GM12872 (cell line): ENCODE data around the gene GRM4.

Experiments used
- CTCF ChIP-seq: IDR thresholded peaks from 3 replicates; pipeline ENCODE4 v1.5.1; 2011; ENCODE audit warnings: low read depth, mild to moderate bottlenecking, low read length, moderate library complexity; ENCODE audit not compliant: insufficient read depth

The GRM4 gene

GRCh38 chr6:34131326-34132290 lies 14.3 kb downstream of the GRM4 start:
- no peak for TF ChIP-seq CTCF

GRCh38 chr6:34130862-34131261 lies 15.0 kb downstream of the GRM4 start:
- TF ChIP-seq CTCF = no peak

- no peak for TF ChIP-seq CTCF
Measured at GRCh38 chr6:34129753-34130152, 16.1 kb downstream of the GRM4 start.

GRCh38 chr6:34128045-34128444 lies 17.8 kb downstream of the GRM4 start:
- TF ChIP-seq CTCF = no peak

- TF ChIP-seq CTCF = peak; percentile 23; the same call in 2 of the 3 replicates
Measured at GRCh38 chr6:34126419-34126818, 19.5 kb downstream of the GRM4 start.

- no peak for TF ChIP-seq CTCF
Measured at GRCh38 chr6:34125939-34126338, 19.9 kb downstream of the GRM4 start.

- no peak for TF ChIP-seq CTCF
Measured at GRCh38 chr6:34120953-34121675, 24.8 kb downstream of the GRM4 start.
